Upper lobe of right lung (tissue), 1 donor: Measurements from ENCODE around the gene PTCH2. TPM values are rescaled to one million over a fixed set of nuclear protein-coding genes. Genes with fewer than 3 reads are reported as not detected.

Experiments
- ATAC-seq: fragments of 200-7000 bp; cut with Tn5 transposase; one replicate; pipeline ENCODE4 v1.9.1; 2020; ENCODE audit warnings: mild to moderate bottlenecking, moderate library complexity
- DNase-seq: peaks from one replicate; pipeline ENCODE4 v3.0.0-alpha.2; 2020
- H3K27ac ChIP-seq: fragments of 200-600 bp; one replicate; pipeline ENCODE4 v1.8.0; 2022
- H3K27me3 ChIP-seq: fragments of 200-600 bp; one replicate; pipeline ENCODE4 v1.8.0; 2022; ENCODE audit warnings: mild to moderate bottlenecking
- H3K36me3 ChIP-seq: fragments of 200-600 bp; one replicate; pipeline ENCODE4 v1.8.0; 2022
- H3K4me1 ChIP-seq: fragments of 200-600 bp; one replicate; pipeline ENCODE4 v1.8.0; 2022
- H3K4me3 ChIP-seq: fragments of 200-600 bp; one replicate; pipeline ENCODE4 v1.8.0; 2022; ENCODE audit warnings: mild to moderate bottlenecking
- H3K9me3 ChIP-seq: fragments of 200-600 bp; one replicate; pipeline ENCODE4 v1.8.0; 2022
- CTCF ChIP-seq: fragments of 200-600 bp; IDR thresholded peaks from one replicate; pipeline ENCODE4 v1.8.0; 2022; ENCODE audit warnings: antibody characterized with exemption
- intact Hi-C: fragments of 100-400 bp; cut with DNase I; formaldehyde crosslinking; loops from one replicate; pipeline ENCODE4 v1.11.0; 2022
- long read RNA-seq: library from polyadenylated mRNA; unstranded; transcript quantifications from one replicate; pipeline ENCODE4 v2.0.0, GENCODE V29; 2021
- total RNA-seq: library from RNA; stranded (reverse); fragmentation: NEBNext Ultra II Directional; extraction: Animal tissue kit (Norgen Biotek cat#: 25700); gene quantifications from one replicate; pipeline ENCODE4 v1.2.1, GENCODE V29; 2021
- donor health status: DM: no; HTN: yes; CAD: no; lungs with severe emphysema.

The PTCH2 gene
- 0.64 TPM for total RNA-seq
- long read RNA-seq, result 0 reads

- DNase-seq (peak; percentile 76), ATAC-seq (peak; percentile 87)
- H3K36me3 ChIP-seq, result no peaks in the 10 kb centered on the region
- no peak within 1 kb of the TSS for H3K27ac ChIP-seq
- no peaks in the 10 kb centered on the region for H3K9me3 ChIP-seq
- intact Hi-C loops, result no loop called here
- TF ChIP-seq CTCF, result no peak
- H3K4me1 ChIP-seq, result peaks cover 5% of the 10 kb centered on the region
- H3K27me3 ChIP-seq, result no peaks in the 10 kb centered on the region
- H3K4me3 ChIP-seq, result peak within 1 kb of the TSS; percentile 48
These were observed at the start of gene PTCH2 for GRCh38 chr1:44842862-44843655. Gene PTCH2, minus strand, starts transcription at chr1:44843253. Its CDS starts 321 bp downstream, at chr1:44842932.

GRCh38 chr1:44890007-44890406 lies 47.0 kb upstream of the PTCH2 start:
- no peaks in the 10 kb centered on the region for H3K27me3 ChIP-seq
- DNase-seq (no peak), ATAC-seq (no peak)
- peaks cover 6% of the 10 kb centered on the region for H3K36me3 ChIP-seq
- no peaks in the 10 kb centered on the region for H3K4me1 ChIP-seq
- intact Hi-C loops, result no loop called here
- no peak overlapping the region for H3K4me3 ChIP-seq
- TF ChIP-seq CTCF, result no peak
- H3K9me3 ChIP-seq, result no peaks in the 10 kb centered on the region
- H3K27ac ChIP-seq, result no peak overlapping the region

GRCh38 chr1:44885406-44885805 lies 42.4 kb upstream of the PTCH2 start:
- Histone ChIP-seq H3K27me3 (no peaks in the 10 kb centered on the region), H3K4me1 (no peaks in the 10 kb centered on the region), H3K4me3 (no peak overlapping the region), H3K27ac (no peak overlapping the region), H3K9me3 (no peaks in the 10 kb centered on the region), H3K36me3 (peaks cover 6% of the 10 kb centered on the region)
- DNase-seq (no peak), ATAC-seq (no peak)
- intact Hi-C loops, result no loop called here
- TF ChIP-seq CTCF, result no peak

GRCh38 chr1:44884746-44885145 lies 41.7 kb upstream of the PTCH2 start:
- no peak for ATAC-seq
- TF ChIP-seq CTCF, result no peak
- H3K27ac ChIP-seq, result no peak overlapping the region
- H3K4me3 ChIP-seq, result no peak overlapping the region
- H3K27me3 ChIP-seq, result no peaks in the 10 kb centered on the region
- no peak for DNase-seq
- no peaks in the 10 kb centered on the region for H3K4me1 ChIP-seq
- intact Hi-C loops, result no loop called here
- H3K9me3 ChIP-seq, result no peaks in the 10 kb centered on the region
- peaks cover 7% of the 10 kb centered on the region for H3K36me3 ChIP-seq

GRCh38 chr1:44881011-44881632 lies 38.1 kb upstream of the PTCH2 start:
- intact Hi-C loops, result no loop called here
- no peaks in the 10 kb centered on the region for H3K9me3 ChIP-seq
- H3K4me1 ChIP-seq, result no peaks in the 10 kb centered on the region
- no peak for ATAC-seq
- peaks cover 23% of the 10 kb centered on the region for H3K36me3 ChIP-seq
- H3K27ac ChIP-seq, result no peak overlapping the region
- no peak for TF ChIP-seq CTCF
- no peak for DNase-seq
- no peaks in the 10 kb centered on the region for H3K27me3 ChIP-seq
- no peak overlapping the region for H3K4me3 ChIP-seq
